Measurements from ENCODE around the gene ZNF462.

DNA sequence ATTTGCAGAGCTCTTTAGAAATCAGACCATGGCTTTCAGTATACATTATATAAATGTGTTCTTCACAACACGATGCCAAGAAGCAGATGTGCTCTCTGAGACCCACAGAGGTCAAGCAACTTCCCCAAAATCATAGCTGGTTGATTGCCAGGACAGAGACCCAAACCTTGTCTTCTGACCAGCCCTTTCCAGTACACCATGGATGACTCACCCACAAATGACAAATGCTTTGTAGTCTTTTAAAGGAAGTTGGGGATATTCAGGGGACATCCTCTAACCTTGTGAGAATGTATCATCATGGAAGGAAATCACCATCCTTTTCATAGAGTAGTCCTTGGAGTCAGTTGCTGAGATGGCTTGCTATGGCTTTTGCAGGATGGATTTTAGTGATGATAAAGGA, 30.1 kb downstream of the ZNF462 start:
- TF ChIP-seq CTCF (IDR thresholded peaks at IDR 0.05): no peak
- TF ChIP-seq POLR2A (IDR thresholded peaks at IDR 0.05): no peak
